ENCODE measurements around the gene RPL9. TPM values are rescaled to one million over a fixed set of nuclear protein-coding genes. Genes with fewer than 3 reads are reported as not detected.
"Not testable (repeated sequence)": the region's sequence is repeated elsewhere in the genome, so short reads cannot be mapped to it uniquely, and the experiment has no call there.

RPL9 gene
- total RNA-seq, 4 donors from 2014 or later, result 3,607 to 16,295 (median 4,795) TPM

GRCh38 chr4:39422247-39422646, 36.5 kb downstream of the RPL9 start:
- no peaks in the 10 kb centered on the region for H3K27me3 ChIP-seq
- H3K36me3 ChIP-seq, result no peaks in the 10 kb centered on the region
- no peak overlapping the region for H3K4me3 ChIP-seq
- no peak overlapping the region for H3K27ac ChIP-seq
- no peak for TF ChIP-seq POLR2A (IDR thresholded peaks at IDR 0.05)
- no peak for TF ChIP-seq CTCF (IDR thresholded peaks at IDR 0.05)
- no peaks in the 10 kb centered on the region for H3K9me3 ChIP-seq
- no peak for DNase-seq
- H3K4me1 ChIP-seq, result no peaks in the 10 kb centered on the region
- intact Hi-C loops (cut with DNase I; ENCODE audit: low total_unique reads), result no loop called here

DNA sequence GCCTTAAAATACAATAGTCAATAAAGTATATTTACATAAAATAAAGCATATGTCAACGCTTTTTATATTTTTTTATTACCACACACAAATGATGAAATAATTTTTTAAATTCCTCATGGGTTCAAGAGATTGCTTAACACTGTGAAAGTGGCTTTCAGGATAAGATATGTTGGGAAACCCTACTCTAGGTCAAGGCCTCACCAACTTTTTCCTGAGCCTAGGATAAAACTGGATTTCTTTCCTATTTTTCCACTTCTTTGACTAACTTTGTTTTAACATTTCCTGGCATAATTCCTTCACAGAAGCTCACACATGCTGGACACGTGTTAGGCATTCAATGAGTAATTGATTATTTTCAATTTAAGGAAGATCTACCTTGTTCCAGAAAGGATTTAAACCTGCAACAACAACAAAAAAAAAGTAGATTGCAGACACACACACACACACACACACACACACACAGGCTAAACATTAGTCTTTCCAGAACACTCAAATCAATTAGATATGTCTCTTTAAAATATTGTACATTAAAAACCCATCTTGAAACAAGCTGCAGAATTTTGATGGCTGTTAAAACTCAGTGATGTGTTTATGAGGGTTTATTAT, 42.9 kb downstream of the RPL9 start:
- no peak for DNase-seq
- Histone ChIP-seq H3K9me3 (no peaks in the 10 kb centered on the region), H3K36me3 (no peaks in the 10 kb centered on the region), H3K27ac (no peak overlapping the region), H3K4me1 (no peaks in the 10 kb centered on the region), H3K27me3 (no peaks in the 10 kb centered on the region), H3K4me3 (no peak overlapping the region)
- intact Hi-C loops (cut with DNase I; ENCODE audit: low total_unique reads), result no loop called here
- no peak for TF ChIP-seq CTCF (IDR thresholded peaks at IDR 0.05)
- no peak for TF ChIP-seq POLR2A (IDR thresholded peaks at IDR 0.05)

GRCh38 chr4:39411561-39411960, 47.2 kb downstream of the RPL9 start:
- H3K9me3 ChIP-seq; H3K4me1 ChIP-seq; intact Hi-C loops (cut with DNase I; ENCODE audit: low total_unique reads); H3K27ac ChIP-seq; DNase-seq; H3K36me3 ChIP-seq; H3K4me3 ChIP-seq; H3K27me3 ChIP-seq: not testable (repeated sequence)

- TF ChIP-seq CTCF (IDR thresholded peaks at IDR 0.05), result no peak
- TF ChIP-seq POLR2A (IDR thresholded peaks at IDR 0.05), result no peak
- Histone ChIP-seq H3K4me1 (no peaks in the 10 kb centered on the region), H3K27ac (no peak overlapping the region), H3K9me3 (no peaks in the 10 kb centered on the region), H3K4me3 (no peak overlapping the region), H3K27me3 (no peaks in the 10 kb centered on the region), H3K36me3 (no peaks in the 10 kb centered on the region)
- intact Hi-C loops (cut with DNase I; ENCODE audit: low total_unique reads), result no loop called here
- DNase-seq, result no peak
Observed at GRCh38 chr4:39410415-39410814, 48.3 kb downstream of the RPL9 start.

DNA sequence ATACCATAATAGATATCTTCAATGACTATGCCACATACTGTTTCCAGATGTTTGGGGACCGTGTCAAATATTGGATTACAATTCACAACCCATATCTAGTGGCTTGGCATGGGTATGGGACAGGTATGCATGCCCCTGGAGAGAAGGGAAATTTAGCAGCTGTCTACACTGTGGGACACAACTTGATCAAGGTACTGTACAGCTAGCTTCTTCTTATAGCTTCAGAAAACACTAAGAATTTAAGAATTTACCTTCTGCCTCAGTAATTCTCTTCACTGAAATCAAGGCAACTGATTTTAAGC, 51.2 kb downstream of the RPL9 start:
- TF ChIP-seq POLR2A (IDR thresholded peaks at IDR 0.05) (no peak), CTCF (IDR thresholded peaks at IDR 0.05) (no peak)
- no peaks in the 10 kb centered on the region for H3K4me1 ChIP-seq
- H3K36me3 ChIP-seq, result no peaks in the 10 kb centered on the region
- H3K27ac ChIP-seq, result no peak overlapping the region
- no peak for DNase-seq
- H3K9me3 ChIP-seq, result no peaks in the 10 kb centered on the region
- intact Hi-C loops (cut with DNase I; ENCODE audit: low total_unique reads), result no loop called here
- no peak overlapping the region for H3K4me3 ChIP-seq
- no peaks in the 10 kb centered on the region for H3K27me3 ChIP-seq

All from uterus (tissue), 4 donors.